Measurements from ENCODE around the gene ZMYND19. TPM values are rescaled to one million over a fixed set of nuclear protein-coding genes. Genes with fewer than 3 reads are reported as not detected.
A peak's percentile ranks its signal among the peaks of the same experiment; 100 is the strongest.
"Not testable (repeated sequence)": the region's sequence is repeated elsewhere in the genome, so short reads cannot be mapped to it uniquely, and the experiment has no call there.

Gene ZMYND19
- polyA plus RNA-seq, 1 donor: 20.1 TPM

DNA sequence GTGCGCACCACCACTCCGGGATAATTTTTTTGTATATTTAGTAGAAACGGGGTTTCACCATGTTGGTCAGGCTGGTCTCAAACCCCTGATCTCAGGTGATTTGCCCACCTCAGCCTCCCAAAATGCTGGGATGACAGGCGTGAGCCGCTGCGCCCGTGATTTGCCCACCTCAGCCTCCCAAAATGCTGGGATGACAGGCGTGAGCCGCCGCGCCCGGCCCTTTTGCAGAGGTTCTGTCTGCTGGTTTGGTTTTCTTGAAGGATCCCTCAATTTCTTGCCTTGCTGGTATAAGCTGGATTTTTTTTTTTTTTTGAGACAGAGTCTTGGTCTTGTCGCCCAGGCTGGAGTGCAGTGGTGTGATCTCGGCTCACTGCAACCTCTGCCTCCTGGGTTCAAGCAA lies 37.1 kb upstream of the ZMYND19 start:
- H3K36me3 ChIP-seq (ENCODE audit: control insufficient read depth, insufficient read depth, low read length): not testable (repeated sequence)

DNA sequence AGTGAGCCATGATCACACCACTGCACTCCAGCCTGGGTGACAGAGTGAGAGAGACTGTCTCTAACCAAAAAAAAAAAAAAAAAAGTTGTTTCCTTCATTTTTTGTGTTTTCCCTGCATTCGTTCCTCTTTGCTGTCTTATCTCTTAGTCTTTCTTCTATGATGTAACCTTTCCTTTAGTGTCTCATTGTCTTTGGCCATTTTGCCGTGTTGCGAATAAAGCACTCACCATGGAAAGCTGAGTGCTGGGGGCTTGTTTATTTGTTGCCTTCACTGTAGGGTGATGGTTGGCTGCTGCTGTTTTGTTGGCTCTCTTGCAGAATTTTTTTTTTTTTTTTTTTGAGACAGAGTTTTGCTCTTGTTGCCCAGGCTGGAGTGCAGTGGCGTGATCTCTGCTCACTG lies 36.2 kb upstream of the ZMYND19 start:
- no peak overlapping the region for H3K4me3 ChIP-seq (ENCODE audit: low read length)
- H3K27ac ChIP-seq (ENCODE audit: low read length): no peak overlapping the region
- no peaks in the 10 kb centered on the region for H3K4me1 ChIP-seq (ENCODE audit: control insufficient read depth, insufficient read depth, low read length)
- no peaks in the 10 kb centered on the region for H3K27me3 ChIP-seq (ENCODE audit: control insufficient read depth, insufficient read depth, low read length)
- no peaks in the 10 kb centered on the region for H3K9me3 ChIP-seq (ENCODE audit: control insufficient read depth, low read depth, low read length)
- no peak for DNase-seq
- H3K36me3 ChIP-seq (ENCODE audit: control insufficient read depth, insufficient read depth, low read length): peaks cover 4% of the 10 kb centered on the region
- no CpG with 5 or more reads among the region's 4 CpGs for WGBS (ENCODE audit: insufficient coverage, low lambda C conversion rate)

More for the DNA sequence above, 37.1 kb upstream of the ZMYND19 start:
- not testable (repeated sequence) for H3K4me3 ChIP-seq (ENCODE audit: low read length); H3K9me3 ChIP-seq (ENCODE audit: control insufficient read depth, low read depth, low read length); H3K4me1 ChIP-seq (ENCODE audit: control insufficient read depth, insufficient read depth, low read length); H3K27ac ChIP-seq (ENCODE audit: low read length); H3K27me3 ChIP-seq (ENCODE audit: control insufficient read depth, insufficient read depth, low read length); DNase-seq
- no CpG with 5 or more reads among the region's 14 CpGs for WGBS (ENCODE audit: insufficient coverage, low lambda C conversion rate)

DNA sequence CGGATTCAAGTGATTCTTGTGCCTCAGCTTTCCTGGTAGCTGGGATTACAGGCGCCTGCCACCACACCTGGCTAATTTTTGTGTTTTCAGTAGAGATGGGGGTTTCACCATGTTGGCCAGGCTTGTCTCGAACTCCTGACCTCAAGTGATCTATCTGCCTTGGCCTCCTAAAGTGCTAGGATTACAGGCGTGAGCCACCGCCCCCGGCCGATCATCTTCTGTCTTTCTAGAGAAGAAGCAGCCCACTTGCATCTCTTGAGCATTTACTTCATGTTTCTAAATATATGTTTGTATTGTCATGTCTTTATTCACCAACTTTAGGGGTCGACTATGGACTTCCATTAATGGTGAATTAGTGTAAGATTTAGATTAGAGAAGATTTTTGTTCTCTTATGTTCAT lies 31.9 kb upstream of the ZMYND19 start:
- not testable (repeated sequence) for H3K4me3 ChIP-seq (ENCODE audit: low read length); H3K27me3 ChIP-seq (ENCODE audit: control insufficient read depth, insufficient read depth, low read length); H3K36me3 ChIP-seq (ENCODE audit: control insufficient read depth, insufficient read depth, low read length); H3K9me3 ChIP-seq (ENCODE audit: control insufficient read depth, low read depth, low read length); DNase-seq; H3K27ac ChIP-seq (ENCODE audit: low read length)
- peaks cover 18% of the 10 kb centered on the region for H3K4me1 ChIP-seq (ENCODE audit: control insufficient read depth, insufficient read depth, low read length)
- WGBS (ENCODE audit: insufficient coverage, low lambda C conversion rate): no CpG with 5 or more reads among the region's 8 CpGs

DNA sequence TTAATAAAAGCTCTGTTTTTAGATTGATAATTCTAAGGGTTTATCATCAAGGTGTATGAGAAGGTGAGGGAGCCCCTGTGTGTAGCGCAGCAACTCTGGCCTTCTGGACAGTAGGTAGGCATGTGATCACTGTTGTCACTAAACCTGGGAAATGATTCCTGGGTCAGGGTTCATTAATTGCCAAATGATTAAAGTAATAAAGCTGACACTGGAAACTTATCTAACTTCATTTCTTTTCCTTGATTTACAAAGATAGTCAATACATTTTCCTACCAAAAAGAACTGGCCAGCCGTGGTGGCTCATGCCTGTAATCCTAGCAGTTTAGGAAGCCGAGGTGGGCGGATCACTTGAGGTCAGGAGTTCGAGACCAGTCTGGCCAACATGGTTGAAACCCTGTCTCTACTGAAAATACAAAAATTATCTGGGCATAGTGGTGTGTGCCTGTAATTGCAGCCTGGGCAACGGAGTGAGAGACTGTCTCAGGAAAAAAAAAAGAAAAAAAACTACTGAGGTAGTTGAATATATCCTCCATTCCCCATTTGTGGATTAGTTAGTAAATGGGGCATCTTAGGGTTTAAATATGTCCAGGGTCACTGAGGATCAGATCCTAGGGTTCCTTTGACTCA lies 30.9 kb upstream of the ZMYND19 start:
- no peak for DNase-seq
- WGBS (ENCODE audit: insufficient coverage, low lambda C conversion rate): 63% methylated on average over 3 of the region's 6 CpGs
- no peaks in the 10 kb centered on the region for H3K27me3 ChIP-seq (ENCODE audit: control insufficient read depth, insufficient read depth, low read length)
- peaks cover 19% of the 10 kb centered on the region for H3K4me1 ChIP-seq (ENCODE audit: control insufficient read depth, insufficient read depth, low read length)
- no peak overlapping the region for H3K4me3 ChIP-seq (ENCODE audit: low read length)
- no peak overlapping the region for H3K27ac ChIP-seq (ENCODE audit: low read length)
- peaks cover 4% of the 10 kb centered on the region for H3K9me3 ChIP-seq (ENCODE audit: control insufficient read depth, low read depth, low read length)
- peaks cover 9% of the 10 kb centered on the region for H3K36me3 ChIP-seq (ENCODE audit: control insufficient read depth, insufficient read depth, low read length)

DNA sequence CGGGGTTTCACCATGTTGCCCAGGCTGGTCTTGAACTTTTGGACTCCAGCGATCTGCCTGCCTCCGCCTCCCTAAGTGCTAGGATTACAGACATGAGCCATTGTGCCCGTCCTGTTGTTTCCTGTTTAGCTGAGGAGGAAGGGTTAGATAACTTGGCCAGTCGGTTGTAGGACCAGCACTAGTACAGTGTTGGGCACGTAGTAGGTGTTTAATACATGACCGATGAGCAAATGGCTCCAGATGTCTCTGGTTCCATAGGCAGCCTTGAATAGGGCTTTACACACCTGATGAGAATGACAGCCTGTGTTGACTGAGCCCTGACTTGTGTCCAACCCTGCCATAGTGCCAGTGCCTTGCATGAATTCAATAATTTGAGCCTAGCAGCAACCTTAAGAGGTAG lies 30.3 kb upstream of the ZMYND19 start:
- no peak for DNase-seq
- no CpG with 5 or more reads among the region's 7 CpGs for WGBS (ENCODE audit: insufficient coverage, low lambda C conversion rate)
- Histone ChIP-seq H3K4me1 (ENCODE audit: control insufficient read depth, insufficient read depth, low read length) (peaks cover 19% of the 10 kb centered on the region), H3K9me3 (ENCODE audit: control insufficient read depth, low read depth, low read length) (peaks cover 4% of the 10 kb centered on the region), H3K27me3 (ENCODE audit: control insufficient read depth, insufficient read depth, low read length) (no peaks in the 10 kb centered on the region), H3K4me3 (ENCODE audit: low read length) (no peak overlapping the region), H3K36me3 (ENCODE audit: control insufficient read depth, insufficient read depth, low read length) (peaks cover 14% of the 10 kb centered on the region), H3K27ac (ENCODE audit: low read length) (no peak overlapping the region)

DNA sequence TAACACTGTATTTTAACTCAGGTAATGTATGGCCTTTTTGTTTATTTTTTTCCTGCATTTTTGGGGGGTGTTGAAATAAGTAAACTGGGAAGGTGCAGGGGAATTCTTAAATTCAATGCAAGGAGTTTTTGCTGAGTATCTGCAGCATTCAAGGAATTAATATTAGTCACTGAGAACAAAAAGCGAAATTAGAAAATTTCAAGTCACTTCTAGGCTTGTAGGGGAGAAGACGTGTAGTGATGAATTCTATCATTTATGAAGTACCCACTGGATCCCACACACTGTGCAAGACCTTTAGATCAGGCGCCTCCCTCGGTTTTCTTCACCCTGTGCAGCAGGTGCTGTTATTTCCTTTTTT lies 29.7 kb upstream of the ZMYND19 start:
- Histone ChIP-seq H3K4me3 (ENCODE audit: low read length) (peak overlapping the region; percentile 81), H3K9me3 (ENCODE audit: control insufficient read depth, low read depth, low read length) (peaks cover 4% of the 10 kb centered on the region), H3K27me3 (ENCODE audit: control insufficient read depth, insufficient read depth, low read length) (no peaks in the 10 kb centered on the region), H3K4me1 (ENCODE audit: control insufficient read depth, insufficient read depth, low read length) (peaks cover 19% of the 10 kb centered on the region), H3K27ac (ENCODE audit: low read length) (peak overlapping the region; percentile 86), H3K36me3 (ENCODE audit: control insufficient read depth, insufficient read depth, low read length) (peaks cover 18% of the 10 kb centered on the region)
- DNase-seq: no peak
- WGBS (ENCODE audit: insufficient coverage, low lambda C conversion rate): no CpG with 5 or more reads among the region's 4 CpGs

DNA sequence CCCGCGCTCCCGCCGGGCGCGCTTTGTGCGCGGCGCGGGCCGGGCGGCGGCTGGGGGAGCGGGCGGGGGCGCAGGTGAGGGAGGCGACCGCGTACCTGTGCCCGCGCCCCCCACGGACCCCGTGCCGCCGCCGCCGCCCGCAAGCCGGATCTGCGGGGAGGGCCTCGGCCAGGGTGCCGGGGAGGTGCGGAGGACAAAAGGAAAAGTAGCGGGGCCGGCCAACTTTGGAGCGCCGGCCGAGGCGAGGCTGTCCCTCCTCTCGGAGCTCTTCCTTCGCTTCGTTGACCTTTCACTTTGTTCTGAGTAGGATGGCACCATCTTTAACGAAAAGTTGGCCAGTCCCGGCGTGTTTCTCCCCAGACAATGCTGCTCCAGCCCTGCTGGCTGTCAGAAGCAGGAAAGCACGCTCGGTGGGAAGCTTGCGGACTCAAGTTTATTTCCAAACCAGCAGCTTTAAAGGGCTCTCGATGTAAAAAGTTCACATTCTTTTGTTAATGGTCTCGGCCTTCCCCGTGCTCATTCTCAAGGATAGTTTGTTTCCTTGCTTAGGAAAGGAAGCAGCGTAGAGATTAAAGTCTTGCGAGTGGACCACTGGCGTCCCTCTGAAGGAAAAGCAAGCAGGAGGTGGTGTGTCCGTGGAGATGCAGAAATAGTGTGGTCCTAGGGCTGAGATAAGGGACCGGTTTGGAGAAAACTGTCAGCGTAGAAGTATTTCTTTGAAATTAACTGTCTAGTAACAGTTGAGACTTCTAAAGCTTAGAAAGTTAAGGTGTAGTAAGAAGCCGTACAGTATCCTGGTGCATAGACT lies 29.1 kb upstream of the ZMYND19 start:
- Histone ChIP-seq H3K27me3 (ENCODE audit: control insufficient read depth, insufficient read depth, low read length) (no peaks in the 10 kb centered on the region), H3K36me3 (ENCODE audit: control insufficient read depth, insufficient read depth, low read length) (peaks cover 24% of the 10 kb centered on the region), H3K9me3 (ENCODE audit: control insufficient read depth, low read depth, low read length) (peaks cover 6% of the 10 kb centered on the region), H3K4me3 (ENCODE audit: low read length) (peak overlapping the region; percentile 81), H3K4me1 (ENCODE audit: control insufficient read depth, insufficient read depth, low read length) (peaks cover 19% of the 10 kb centered on the region), H3K27ac (ENCODE audit: low read length) (peak overlapping the region; percentile 86)
- 0% methylated on average over 1 of the region's 58 CpGs for WGBS (ENCODE audit: insufficient coverage, low lambda C conversion rate)
- DNase-seq: peak in 1 of 2 donors; percentile 57

DNA sequence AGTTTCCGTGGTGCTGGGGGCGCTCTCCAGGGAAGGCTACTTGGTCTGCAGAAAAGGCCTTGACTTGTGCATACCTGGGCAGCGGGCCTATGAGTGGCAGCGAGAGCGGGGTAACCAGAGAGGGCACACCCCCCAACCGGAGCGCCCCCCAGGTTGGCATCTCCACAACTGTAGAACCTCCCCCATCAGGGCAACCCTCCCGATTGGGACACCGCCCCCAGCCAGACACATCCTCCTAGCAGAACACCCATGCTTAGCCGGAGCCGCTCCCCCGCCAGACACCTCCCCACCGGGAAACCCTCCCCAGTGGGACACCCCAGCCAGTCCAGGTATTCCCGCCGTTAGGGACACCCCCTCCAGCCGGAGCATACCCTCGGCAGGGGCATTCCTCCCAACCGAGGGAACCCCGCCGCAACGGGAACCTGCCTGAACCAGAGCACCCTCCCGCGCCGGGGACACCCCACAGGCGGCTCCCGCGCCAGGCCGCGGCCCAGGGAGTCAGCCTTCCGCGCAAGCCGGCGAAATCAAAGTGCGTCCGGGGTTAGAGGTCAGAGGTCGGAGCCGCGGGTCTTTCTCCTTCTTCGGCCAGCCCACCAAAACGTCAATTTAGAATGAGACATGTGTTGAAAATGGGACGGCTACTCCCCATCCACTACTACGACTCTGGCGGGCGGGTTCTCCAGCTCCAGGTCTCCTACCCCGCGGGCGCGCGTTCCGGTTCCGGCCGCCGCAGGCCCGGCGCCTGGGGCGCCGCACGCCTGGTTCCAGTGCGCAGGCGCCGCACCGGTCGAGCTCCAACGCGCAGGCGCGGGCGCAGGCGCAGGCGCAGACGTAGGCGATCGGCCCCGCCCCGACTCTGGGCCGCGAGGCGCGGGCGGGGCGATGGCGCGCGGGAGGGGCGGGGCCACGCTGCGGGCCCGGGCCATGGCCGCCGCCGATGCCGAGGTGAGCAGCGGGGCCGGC lies 28.1 kb upstream of the ZMYND19 start, which contains the start of gene EHMT1:
Gene EHMT1 (plus strand): TSS at position 901 of the 963 bp plus-strand sequence. CDS start 24 bp downstream, at position 925.
- Histone ChIP-seq H3K27ac (ENCODE audit: low read length) (peak within 1 kb of the TSS; percentile 90), H3K4me1 (ENCODE audit: control insufficient read depth, insufficient read depth, low read length) (peaks cover 20% of the 10 kb centered on the region), H3K4me3 (ENCODE audit: low read length) (peak within 1 kb of the TSS; percentile 100), H3K9me3 (ENCODE audit: control insufficient read depth, low read depth, low read length) (peaks cover 7% of the 10 kb centered on the region), H3K36me3 (ENCODE audit: control insufficient read depth, insufficient read depth, low read length) (peaks cover 32% of the 10 kb centered on the region), H3K27me3 (ENCODE audit: control insufficient read depth, insufficient read depth, low read length) (no peaks in the 10 kb centered on the region)
- WGBS (ENCODE audit: insufficient coverage, low lambda C conversion rate): no CpG with 5 or more reads among the region's 94 CpGs
- peak; percentile 87 to 90 for DNase-seq

DNA sequence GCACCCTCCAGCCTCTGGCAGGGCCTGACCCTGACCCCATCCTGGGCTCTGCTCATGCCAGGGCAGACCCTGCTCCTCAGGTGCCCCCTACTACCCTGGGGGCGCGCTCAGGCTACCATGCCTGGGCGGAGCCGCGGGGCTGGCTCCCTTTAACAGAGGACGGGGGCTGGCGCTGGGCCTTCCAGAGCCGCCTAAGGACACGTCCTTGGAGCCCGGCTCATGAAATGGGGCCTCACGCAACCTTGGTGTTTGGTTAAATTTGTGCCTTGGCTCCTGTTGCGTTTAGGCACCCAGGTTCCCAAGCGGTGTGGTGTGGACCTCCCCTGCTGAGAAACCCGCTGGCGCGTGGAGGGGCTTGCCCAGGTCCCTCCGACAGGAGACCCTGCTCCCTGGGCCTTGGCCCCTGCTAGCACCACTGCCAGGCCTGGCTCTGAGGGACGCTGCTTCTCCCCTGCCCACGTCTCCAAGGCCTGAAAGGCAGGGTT lies 25.1 kb upstream of the ZMYND19 start:
- no peak overlapping the region for H3K4me3 ChIP-seq (ENCODE audit: low read length)
- H3K36me3 ChIP-seq (ENCODE audit: control insufficient read depth, insufficient read depth, low read length): peaks cover 34% of the 10 kb centered on the region
- DNase-seq: no peak
- peaks cover 37% of the 10 kb centered on the region for H3K4me1 ChIP-seq (ENCODE audit: control insufficient read depth, insufficient read depth, low read length)
- peaks cover 7% of the 10 kb centered on the region for H3K9me3 ChIP-seq (ENCODE audit: control insufficient read depth, low read depth, low read length)
- H3K27me3 ChIP-seq (ENCODE audit: control insufficient read depth, insufficient read depth, low read length): no peaks in the 10 kb centered on the region
- no CpG with 5 or more reads among the region's 19 CpGs for WGBS (ENCODE audit: insufficient coverage, low lambda C conversion rate)
- H3K27ac ChIP-seq (ENCODE audit: low read length): no peak overlapping the region

Data from large intestine (tissue), 3 donors.